HG03439 (cell line): ENCODE data around the gene LRRC45.
A peak's percentile ranks its signal among the peaks of the same experiment; 100 is the strongest.
"Not testable (repeated sequence)": the region's sequence is repeated elsewhere in the genome, so short reads cannot be mapped to it uniquely, and the experiment has no call there.

Source experiments
- ATAC-seq: cut with Tn5 transposase; IDR thresholded peaks from one replicate; pipeline ENCODE4 v1.9.1; 2021; ENCODE audit warnings: mild to moderate bottlenecking, moderate library complexity; ENCODE audit not compliant: unreplicated experiment

The LRRC45 gene

GRCh38 chr17:82031885-82032627, 9.0 kb downstream of the LRRC45 start:
- no peak for ATAC-seq

- ATAC-seq, result no peak
These were observed 10.4 kb downstream of the LRRC45 start for GRCh38 chr17:82033359-82034085.

- no peak for ATAC-seq
These were observed 11.4 kb downstream of the LRRC45 start for GRCh38 chr17:82034371-82035011.

- ATAC-seq, result no peak
These were observed 12.4 kb downstream of the LRRC45 start for GRCh38 chr17:82035488-82035887.

GRCh38 chr17:82035956-82036633, 13.0 kb downstream of the LRRC45 start:
- ATAC-seq, result no peak

GRCh38 chr17:82036634-82037091, 13.6 kb downstream of the LRRC45 start:
- no peak for ATAC-seq

GRCh38 chr17:82037092-82037888, 14.2 kb downstream of the LRRC45 start, which contains the start of gene DCXR:
TSS of gene DCXR (minus strand) at chr17:82037697. CDS start at chr17:82037682, 15 bp downstream.
- peak; percentile 89 for ATAC-seq

GRCh38 chr17:82037889-82038195, 14.7 kb downstream of the LRRC45 start:
- no peak for ATAC-seq

GRCh38 chr17:82038796-82039409, 15.8 kb downstream of the LRRC45 start:
- not testable (repeated sequence) for ATAC-seq

- no peak for ATAC-seq
These were observed 16.7 kb downstream of the LRRC45 start for GRCh38 chr17:82039695-82040299.

GRCh38 chr17:82041144-82041814, 18.2 kb downstream of the LRRC45 start:
- ATAC-seq, result no peak

GRCh38 chr17:82042649-82043048, 19.5 kb downstream of the LRRC45 start:
- no peak for ATAC-seq

- ATAC-seq, result no peak
These were observed 20.4 kb downstream of the LRRC45 start for GRCh38 chr17:82043507-82043906.

GRCh38 chr17:82045936-82046484, 22.9 kb downstream of the LRRC45 start:
- ATAC-seq, result no peak

- no peak for ATAC-seq
These were observed 23.8 kb downstream of the LRRC45 start for GRCh38 chr17:82046903-82047302.

- no peak for ATAC-seq
These were observed 24.3 kb downstream of the LRRC45 start for GRCh38 chr17:82047379-82047778.

GRCh38 chr17:82047914-82048570, 24.9 kb downstream of the LRRC45 start:
- no peak for ATAC-seq

- ATAC-seq, result no peak
These were observed 25.5 kb downstream of the LRRC45 start for GRCh38 chr17:82048571-82048971.
